Memory B cell (primary cell): ENCODE data around the gene AUTS2.

ENCODE experiments used
- ATAC-seq: fragments of 150-1000 bp; cut with Tn5 transposase; 2 replicates; pipeline ENCODE4 v1.10.0; 2021; ENCODE audit warnings: low read depth, mild to moderate bottlenecking, moderate library complexity
- DNase-seq, 2 donors: peaks; one replicate each; pipeline ENCODE4 v3.0.0; 2022; ENCODE audit warnings: low spot score in 2 of 2
- H3K27ac Mint-ChIP-seq: one replicate; pipeline ENCODE4 v1.8.0; 2022; ENCODE audit warnings: mild to moderate bottlenecking, moderate library complexity, mixed read lengths
- H3K27me3 Mint-ChIP-seq: one replicate; pipeline ENCODE4 v1.8.0; 2022; ENCODE audit warnings: mixed read lengths
- H3K36me3 Mint-ChIP-seq: one replicate; pipeline ENCODE4 v1.8.0; 2022; ENCODE audit warnings: mild to moderate bottlenecking, mixed read lengths
- H3K4me1 Mint-ChIP-seq: one replicate; pipeline ENCODE4 v1.8.0; 2022; ENCODE audit warnings: mixed read lengths
- H3K4me3 Mint-ChIP-seq: one replicate; pipeline ENCODE4 v1.8.0; 2022; ENCODE audit warnings: mild to moderate bottlenecking, moderate library complexity, mixed read lengths
- H3K9me3 Mint-ChIP-seq: one replicate; pipeline ENCODE4 v1.8.0; 2022; ENCODE audit warnings: mixed read lengths

AUTS2 gene

DNA sequence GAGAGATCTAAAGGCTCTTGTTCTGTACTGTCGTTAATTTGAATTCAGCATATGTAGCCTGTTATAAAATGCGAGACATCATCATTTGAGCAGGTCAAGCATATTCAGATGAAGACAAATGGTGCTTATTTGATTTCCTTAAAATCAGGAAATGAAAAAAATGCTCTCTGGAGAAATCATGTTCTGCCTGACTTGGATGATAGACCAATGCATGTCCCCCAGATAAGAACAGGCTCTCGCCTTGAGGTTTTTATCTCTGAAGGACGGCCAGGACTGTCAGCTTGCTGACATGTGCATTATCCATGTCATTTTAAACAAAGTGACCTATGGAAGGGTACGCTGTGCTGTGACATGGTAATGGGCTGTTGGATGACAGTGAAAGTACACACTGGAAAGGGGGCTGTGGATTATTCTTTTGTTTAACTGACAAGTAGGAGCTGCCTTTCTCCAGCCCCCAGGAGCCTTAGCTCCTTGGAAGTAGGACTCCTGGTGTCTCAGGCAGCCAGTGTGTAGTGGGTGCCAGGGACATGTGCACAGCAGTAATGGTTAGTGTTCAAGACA is 838.6 kb downstream of the AUTS2 start:
- no peaks in the 10 kb centered on the region for H3K27me3 Mint-ChIP-seq
- peaks cover 3% of the 10 kb centered on the region for H3K4me1 Mint-ChIP-seq
- DNase-seq (no peak), ATAC-seq (no peak)
- H3K9me3 Mint-ChIP-seq = no peaks in the 10 kb centered on the region
- H3K36me3 Mint-ChIP-seq = peaks cover 11% of the 10 kb centered on the region
- H3K27ac Mint-ChIP-seq = no peak overlapping the region
- H3K4me3 Mint-ChIP-seq = no peak overlapping the region

DNA sequence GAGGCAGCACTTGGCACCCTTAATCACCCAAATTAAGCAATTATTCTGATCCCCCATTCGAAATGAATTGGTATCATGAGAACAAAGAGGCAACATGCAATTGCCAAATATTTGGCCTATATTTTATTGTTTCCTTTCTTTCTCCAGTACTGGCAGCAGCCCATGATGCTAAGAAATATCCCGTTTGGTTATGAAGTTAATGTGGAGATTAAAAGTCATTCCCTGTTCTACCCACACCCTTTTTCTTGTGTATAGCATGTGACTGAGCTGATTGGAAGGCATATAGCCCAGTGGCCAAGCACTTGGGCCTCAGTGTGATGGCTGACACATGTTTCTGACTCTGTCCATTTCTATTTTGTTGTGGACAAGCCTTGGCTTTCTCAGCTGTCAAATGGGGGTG is 841.4 kb downstream of the AUTS2 start:
- ATAC-seq (no peak), DNase-seq (no peak)
- Mint-ChIP-seq H3K4me1 (no peaks in the 10 kb centered on the region), H3K36me3 (peaks cover 11% of the 10 kb centered on the region), H3K27me3 (no peaks in the 10 kb centered on the region), H3K27ac (no peak overlapping the region), H3K4me3 (no peak overlapping the region), H3K9me3 (no peaks in the 10 kb centered on the region)

DNA sequence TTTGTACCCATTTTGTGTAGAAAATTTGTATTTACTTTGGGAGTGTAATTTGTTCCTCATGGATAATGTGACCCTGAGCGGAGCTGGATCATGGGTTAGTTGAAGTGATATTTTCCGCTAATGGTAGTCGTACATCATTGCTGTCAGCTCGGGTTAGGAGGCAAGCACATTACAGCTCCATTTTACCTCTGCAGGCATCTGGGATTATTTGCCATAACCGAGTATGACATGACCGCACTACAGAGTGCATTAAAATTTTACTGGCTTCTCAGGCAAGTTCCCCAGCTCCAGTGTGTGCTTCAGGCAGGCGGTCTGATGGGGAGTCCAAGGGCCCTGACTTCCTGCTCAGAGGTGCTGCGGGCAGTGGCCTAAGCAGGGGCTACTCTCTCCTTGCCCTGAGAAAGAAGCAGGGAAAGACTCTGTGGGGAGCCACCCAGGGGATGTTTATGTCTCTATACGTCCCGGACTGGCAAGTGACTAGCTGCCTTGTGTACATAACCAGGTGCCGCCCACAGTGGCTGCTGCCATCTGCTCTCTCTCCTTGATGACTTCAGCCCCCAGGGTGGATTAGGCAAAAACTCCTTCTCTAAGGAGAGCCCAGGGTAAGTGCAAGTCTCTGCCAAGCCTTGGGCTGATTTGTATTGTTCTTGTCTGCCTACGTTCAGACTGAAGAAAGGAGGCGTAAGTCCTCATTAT is 848.3 kb downstream of the AUTS2 start:
- Mint-ChIP-seq H3K27ac (no peak overlapping the region), H3K4me3 (no peak overlapping the region), H3K4me1 (no peaks in the 10 kb centered on the region), H3K9me3 (no peaks in the 10 kb centered on the region), H3K36me3 (peaks cover 2% of the 10 kb centered on the region), H3K27me3 (no peaks in the 10 kb centered on the region)
- DNase-seq (no peak), ATAC-seq (no peak)

DNA sequence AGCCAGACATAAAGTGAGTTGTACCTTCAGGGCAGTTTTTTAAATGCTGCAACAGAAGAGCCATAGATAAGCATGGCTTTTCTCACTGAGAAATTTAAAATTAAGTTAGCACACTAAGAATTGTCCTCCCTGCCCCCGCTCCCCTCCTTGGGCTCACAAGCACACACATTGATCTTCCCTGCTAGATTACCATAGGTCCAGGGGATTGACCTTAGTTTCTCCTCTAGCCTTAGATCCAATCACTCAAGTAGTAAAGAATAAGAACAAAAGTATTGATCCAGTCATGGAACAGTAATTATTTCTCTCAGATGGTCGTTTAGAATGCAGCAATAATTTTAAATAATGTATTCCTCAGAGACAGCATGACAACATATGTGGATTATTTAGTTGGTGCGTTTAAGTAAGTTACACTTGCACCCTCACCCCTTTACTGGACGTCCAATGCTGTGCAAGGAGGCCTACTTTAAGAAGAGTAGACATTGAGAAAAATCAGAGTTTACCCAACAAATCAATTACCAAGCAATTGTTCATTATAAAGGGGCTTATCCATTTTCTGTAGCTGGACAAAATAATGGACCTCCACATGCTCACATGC is 850.1 kb downstream of the AUTS2 start:
- no peaks in the 10 kb centered on the region for H3K27me3 Mint-ChIP-seq
- no peak overlapping the region for H3K4me3 Mint-ChIP-seq
- no peaks in the 10 kb centered on the region for H3K4me1 Mint-ChIP-seq
- DNase-seq (no peak), ATAC-seq (no peak)
- H3K36me3 Mint-ChIP-seq = peaks cover 2% of the 10 kb centered on the region
- no peaks in the 10 kb centered on the region for H3K9me3 Mint-ChIP-seq
- no peak overlapping the region for H3K27ac Mint-ChIP-seq

DNA sequence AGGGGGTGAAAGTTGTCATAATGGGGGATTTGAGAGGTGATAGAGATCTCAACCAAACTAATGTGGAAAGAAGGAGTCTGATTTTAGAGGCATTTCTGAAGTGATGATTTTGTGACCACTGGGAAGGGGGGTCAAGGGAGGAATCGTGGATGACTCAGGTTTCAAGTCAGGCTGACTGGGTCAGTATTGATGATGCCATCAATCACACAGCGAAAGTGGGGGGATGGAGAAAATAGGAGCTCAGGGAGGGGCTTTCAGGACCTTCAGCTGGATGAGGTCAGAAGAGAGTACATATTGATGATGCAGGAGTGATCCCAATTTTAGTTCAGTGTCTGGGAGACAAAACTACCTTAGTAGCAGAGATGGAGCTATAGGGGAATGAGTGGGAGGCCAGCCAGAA is 852.5 kb downstream of the AUTS2 start:
- Mint-ChIP-seq H3K27ac (no peak overlapping the region), H3K27me3 (no peaks in the 10 kb centered on the region), H3K4me1 (peaks cover 11% of the 10 kb centered on the region), H3K4me3 (no peak overlapping the region), H3K9me3 (no peaks in the 10 kb centered on the region), H3K36me3 (no peaks in the 10 kb centered on the region)
- ATAC-seq = no peak
- DNase-seq = no peak

DNA sequence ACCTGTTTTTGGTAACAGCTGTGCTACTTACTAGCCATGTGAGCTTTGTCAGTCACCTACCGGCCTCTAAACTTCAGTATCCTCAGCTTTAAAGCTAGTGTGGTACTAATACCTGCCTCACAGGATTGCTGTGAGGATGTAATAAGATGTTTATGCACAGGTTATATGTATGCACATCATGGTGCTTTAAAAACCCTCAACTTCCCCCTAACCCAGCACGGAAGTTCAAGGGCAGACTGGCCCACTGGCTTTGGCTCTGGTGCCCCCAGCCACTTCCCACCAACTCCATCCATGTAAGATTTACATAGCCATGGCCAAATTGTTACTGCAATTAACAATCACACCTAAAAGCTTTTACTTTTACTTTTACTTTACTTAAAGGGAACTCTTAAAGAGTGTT is 857.6 kb downstream of the AUTS2 start:
- DNase-seq (no peak), ATAC-seq (peak; percentile 57)
- no peaks in the 10 kb centered on the region for H3K9me3 Mint-ChIP-seq
- H3K36me3 Mint-ChIP-seq = no peaks in the 10 kb centered on the region
- H3K4me1 Mint-ChIP-seq = peaks cover 33% of the 10 kb centered on the region
- H3K4me3 Mint-ChIP-seq = peak overlapping the region; percentile 53
- peak overlapping the region; percentile 84 for H3K27ac Mint-ChIP-seq
- H3K27me3 Mint-ChIP-seq = no peaks in the 10 kb centered on the region

DNA sequence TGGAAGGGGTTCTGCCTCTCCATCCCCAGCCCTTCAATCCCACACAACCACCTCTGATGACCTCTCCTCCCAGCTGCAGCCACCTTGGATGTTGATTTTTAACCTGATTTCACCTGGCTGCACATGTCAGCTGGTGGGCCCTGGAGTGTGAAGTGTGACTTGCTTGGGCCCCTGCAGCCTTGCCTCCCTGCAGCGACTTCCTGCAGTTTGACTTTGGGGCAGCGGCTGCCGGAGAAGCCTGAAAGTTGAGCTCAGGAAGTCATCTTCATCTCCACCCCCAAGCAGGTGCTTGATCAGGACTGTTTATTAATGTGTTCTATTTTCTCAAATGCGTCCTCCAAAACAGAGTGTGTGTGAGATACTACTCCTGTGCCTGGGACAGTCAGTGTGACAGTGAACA is 858.4 kb downstream of the AUTS2 start:
- Mint-ChIP-seq H3K4me1 (peaks cover 33% of the 10 kb centered on the region), H3K27me3 (no peaks in the 10 kb centered on the region), H3K27ac (peak overlapping the region; percentile 84), H3K36me3 (peaks cover 2% of the 10 kb centered on the region), H3K9me3 (no peaks in the 10 kb centered on the region), H3K4me3 (peak overlapping the region; percentile 64)
- ATAC-seq (peak; percentile 66), DNase-seq (no peak)

DNA sequence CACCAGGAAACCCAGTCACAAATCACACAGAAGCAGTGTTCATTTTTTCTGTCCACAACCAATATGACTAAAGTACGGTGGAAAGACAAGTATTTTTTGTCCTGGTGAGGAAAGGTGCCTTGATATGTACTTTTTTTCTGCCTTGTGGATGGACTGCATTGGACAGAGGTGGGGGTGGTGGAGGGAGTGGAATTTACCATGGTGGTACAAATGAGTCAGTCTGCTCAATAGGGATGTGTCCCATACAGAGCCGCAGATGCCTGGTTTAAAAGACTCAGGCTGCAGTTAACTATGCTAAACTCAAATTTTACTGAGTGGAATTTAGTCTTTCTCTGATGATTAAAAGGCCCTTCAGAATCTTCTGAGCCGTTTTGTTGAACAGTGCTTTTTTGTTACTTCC is 859.2 kb downstream of the AUTS2 start:
- Mint-ChIP-seq H3K36me3 (peaks cover 2% of the 10 kb centered on the region), H3K9me3 (no peaks in the 10 kb centered on the region), H3K27ac (peak overlapping the region; percentile 84), H3K4me1 (peaks cover 33% of the 10 kb centered on the region), H3K27me3 (no peaks in the 10 kb centered on the region), H3K4me3 (no peak overlapping the region)
- DNase-seq (no peak), ATAC-seq (no peak)

DNA sequence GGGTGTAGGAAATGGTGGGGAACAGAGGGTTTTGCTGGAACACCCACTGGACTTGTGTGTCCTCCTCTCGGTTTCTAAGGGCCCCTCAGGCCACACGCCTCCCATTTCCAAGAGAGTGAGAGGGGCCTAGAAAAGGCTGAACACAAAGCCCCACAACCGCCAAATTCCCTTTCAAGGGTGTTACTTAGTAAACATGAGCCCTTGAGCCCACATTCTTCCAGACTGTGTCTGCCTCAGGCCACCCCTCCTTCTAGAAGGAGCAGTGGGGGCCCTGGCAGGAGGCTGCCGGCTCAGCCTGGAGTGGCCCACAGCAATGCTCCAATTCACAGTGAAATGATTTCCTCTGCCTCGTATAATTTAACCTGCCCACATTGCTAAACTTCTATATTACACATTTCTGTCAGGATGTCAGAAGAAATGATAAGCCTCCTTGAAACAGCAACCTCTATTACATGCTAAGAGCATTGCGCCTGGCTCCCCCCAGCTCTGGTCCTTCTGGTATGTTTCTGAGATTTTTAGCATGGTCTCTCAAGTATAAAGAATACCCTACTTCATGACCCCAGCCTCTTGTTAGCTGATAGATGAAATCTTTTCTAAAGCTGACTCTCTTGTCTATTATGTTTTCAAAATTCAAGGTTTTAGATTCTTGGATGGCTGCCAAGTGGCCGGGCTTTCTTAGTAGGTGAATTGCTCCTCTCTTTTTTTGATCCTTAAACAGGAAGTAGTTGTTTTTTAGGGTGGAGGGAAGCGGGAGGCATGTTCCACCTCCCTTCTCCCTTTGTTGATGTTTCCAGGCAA is 859.8 kb downstream of the AUTS2 start:
- no peak overlapping the region for H3K4me3 Mint-ChIP-seq
- peaks cover 2% of the 10 kb centered on the region for H3K36me3 Mint-ChIP-seq
- H3K27me3 Mint-ChIP-seq = no peaks in the 10 kb centered on the region
- peak overlapping the region; percentile 68 for H3K27ac Mint-ChIP-seq
- peaks cover 33% of the 10 kb centered on the region for H3K4me1 Mint-ChIP-seq
- DNase-seq (no peak), ATAC-seq (no peak)
- H3K9me3 Mint-ChIP-seq = no peaks in the 10 kb centered on the region

DNA sequence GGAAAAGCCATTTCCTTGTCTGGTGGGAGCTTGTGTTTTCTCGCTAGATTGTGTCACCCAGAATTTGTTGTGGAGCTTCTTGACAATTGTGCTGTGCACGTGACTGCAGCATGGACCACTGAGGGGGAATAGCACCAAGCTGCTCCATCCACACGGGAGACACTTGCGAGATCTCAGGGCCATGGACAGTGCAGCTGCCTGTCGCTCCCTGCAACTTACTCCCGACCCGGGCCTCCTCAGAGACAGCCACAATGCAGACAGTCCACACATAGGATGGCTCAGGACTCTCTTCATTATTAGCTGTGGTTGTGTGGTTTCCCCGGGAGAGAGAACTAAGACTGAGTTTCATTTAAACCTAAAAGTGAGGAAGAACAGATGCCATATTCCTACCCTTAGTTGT is 860.5 kb downstream of the AUTS2 start:
- Mint-ChIP-seq H3K9me3 (no peaks in the 10 kb centered on the region), H3K27me3 (no peaks in the 10 kb centered on the region), H3K27ac (peak overlapping the region; percentile 68), H3K4me1 (peaks cover 32% of the 10 kb centered on the region), H3K36me3 (peaks cover 2% of the 10 kb centered on the region), H3K4me3 (no peak overlapping the region)
- DNase-seq = no peak
- ATAC-seq = no peak

DNA sequence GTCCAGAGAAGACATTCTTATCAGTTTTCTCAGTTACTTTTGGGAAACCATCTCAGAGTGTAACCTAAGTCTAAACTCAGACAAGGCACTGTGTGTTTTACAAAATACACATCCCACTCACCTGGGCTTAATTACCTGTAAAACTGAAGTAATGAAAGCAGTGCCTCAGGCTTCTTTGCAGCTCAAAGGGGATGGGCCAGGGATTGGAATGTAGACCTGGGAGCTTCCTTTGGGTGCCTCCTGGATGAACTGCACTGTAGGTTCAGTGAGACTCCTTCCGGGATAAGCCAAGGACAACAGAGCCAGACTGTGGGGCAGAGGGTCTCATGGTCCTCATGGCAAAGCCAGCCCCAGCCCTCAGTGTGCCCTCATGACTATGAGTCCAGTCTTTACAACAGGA is 861.3 kb downstream of the AUTS2 start:
- H3K27ac Mint-ChIP-seq = no peak overlapping the region
- DNase-seq = no peak

DNA sequence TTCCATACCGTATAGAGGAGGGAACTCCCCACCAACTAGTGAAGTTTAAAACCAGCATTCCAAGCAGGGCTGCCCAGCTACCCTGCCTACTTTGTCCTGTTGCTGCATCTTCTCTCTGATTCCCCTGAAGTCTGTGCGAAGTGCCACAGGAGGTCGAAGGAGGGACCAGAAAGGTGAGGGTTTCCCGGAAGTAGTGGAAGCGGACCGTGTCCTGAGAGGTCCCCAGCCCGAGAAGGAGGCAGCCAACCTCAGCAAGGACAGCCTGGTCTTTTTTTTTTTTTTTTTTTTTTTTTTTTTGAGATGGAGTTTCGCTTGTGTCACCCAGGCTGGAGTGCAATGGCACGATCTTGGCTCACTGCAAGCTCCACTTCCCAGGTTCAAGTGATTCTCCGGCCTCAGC is 861.8 kb downstream of the AUTS2 start:
- ATAC-seq = no peak
- Mint-ChIP-seq H3K4me1 (peaks cover 29% of the 10 kb centered on the region), H3K9me3 (no peaks in the 10 kb centered on the region), H3K27me3 (no peaks in the 10 kb centered on the region), H3K27ac (no peak overlapping the region), H3K36me3 (peaks cover 2% of the 10 kb centered on the region), H3K4me3 (no peak overlapping the region)
- DNase-seq = no peak

More for the DNA sequence above, 861.3 kb downstream of the AUTS2 start:
- H3K9me3 Mint-ChIP-seq = no peaks in the 10 kb centered on the region
- no peak overlapping the region for H3K4me3 Mint-ChIP-seq
- H3K4me1 Mint-ChIP-seq = peaks cover 31% of the 10 kb centered on the region
- ATAC-seq = no peak
- no peaks in the 10 kb centered on the region for H3K27me3 Mint-ChIP-seq
- H3K36me3 Mint-ChIP-seq = peaks cover 2% of the 10 kb centered on the region

DNA sequence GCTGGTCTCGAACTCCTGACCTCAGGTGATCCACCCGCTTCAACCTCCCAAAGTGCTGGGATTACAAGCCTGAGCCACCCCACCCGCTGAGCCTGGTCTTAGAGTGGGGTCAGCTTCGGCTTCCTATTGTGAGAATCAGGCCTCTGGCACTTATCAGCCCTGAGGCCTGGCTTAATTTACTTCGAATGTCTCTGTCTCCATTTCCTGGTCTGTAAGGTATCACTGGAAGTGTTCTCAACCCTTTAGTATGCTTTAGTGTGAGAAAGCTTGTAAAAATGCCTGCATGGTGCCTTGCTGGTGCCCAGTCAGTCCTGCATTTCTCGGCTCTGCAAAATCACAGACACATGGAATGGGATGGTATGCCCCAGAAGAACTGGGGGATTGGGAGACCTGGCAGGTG is 862.3 kb downstream of the AUTS2 start:
- Mint-ChIP-seq H3K4me3 (no peak overlapping the region), H3K27ac (no peak overlapping the region), H3K9me3 (no peaks in the 10 kb centered on the region), H3K36me3 (peaks cover 2% of the 10 kb centered on the region), H3K4me1 (peaks cover 24% of the 10 kb centered on the region), H3K27me3 (no peaks in the 10 kb centered on the region)
- no peak for DNase-seq
- no peak for ATAC-seq

DNA sequence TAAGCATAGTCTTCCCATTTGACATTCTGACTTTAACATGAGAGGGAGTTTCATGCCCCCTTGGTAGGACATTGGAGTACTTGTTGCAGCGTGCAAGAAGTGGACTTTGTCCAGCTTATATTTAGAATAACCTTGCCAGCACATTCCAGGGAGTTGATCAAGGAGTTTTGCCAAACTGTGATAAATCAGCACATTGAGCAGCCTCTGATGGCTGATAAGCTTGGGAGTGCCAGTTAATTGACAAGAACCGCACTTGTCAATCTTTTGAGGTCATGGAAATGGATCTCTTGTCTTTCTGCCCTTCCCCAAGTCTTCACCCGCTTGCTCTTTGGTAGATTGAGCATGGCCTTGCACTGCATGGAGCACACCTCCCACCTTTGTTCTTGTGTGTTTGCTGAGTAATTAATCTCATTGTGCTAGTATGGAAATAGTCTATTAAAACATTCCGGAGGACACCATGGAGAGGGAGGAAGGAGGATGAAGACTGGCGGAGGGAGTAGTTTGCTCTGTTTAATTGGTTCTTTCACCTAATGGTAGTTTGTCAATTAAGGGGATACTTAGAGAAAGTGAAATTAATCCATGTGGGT is 865.2 kb downstream of the AUTS2 start:
- H3K4me3 Mint-ChIP-seq = no peak overlapping the region
- no peak overlapping the region for H3K27ac Mint-ChIP-seq
- peaks cover 12% of the 10 kb centered on the region for H3K36me3 Mint-ChIP-seq
- no peaks in the 10 kb centered on the region for H3K9me3 Mint-ChIP-seq
- DNase-seq = no peak
- no peaks in the 10 kb centered on the region for H3K27me3 Mint-ChIP-seq
- no peaks in the 10 kb centered on the region for H3K4me1 Mint-ChIP-seq
- ATAC-seq = no peak
